GM18951 (cell line): Measurements from ENCODE around the gene CD44.

ENCODE experiments used
- POLR2A ChIP-seq: IDR thresholded peaks from 4 replicates; pipeline ENCODE4 v1.6.1; 2011; ENCODE audit warnings: mild to moderate bottlenecking; ENCODE audit not compliant: insufficient read length, insufficient read depth; ENCODE audit errors: extremely low read depth
- in situ Hi-C: fragments of 300-500 bp; cut with MboI; formaldehyde crosslinking; loops from one replicate; pipeline ENCODE4 v1.12.0; 2022; ENCODE audit warnings: low sequenced_read_pairs, mixed read lengths, inconsistent platforms; ENCODE audit not compliant: unreplicated experiment

Gene CD44

DNA sequence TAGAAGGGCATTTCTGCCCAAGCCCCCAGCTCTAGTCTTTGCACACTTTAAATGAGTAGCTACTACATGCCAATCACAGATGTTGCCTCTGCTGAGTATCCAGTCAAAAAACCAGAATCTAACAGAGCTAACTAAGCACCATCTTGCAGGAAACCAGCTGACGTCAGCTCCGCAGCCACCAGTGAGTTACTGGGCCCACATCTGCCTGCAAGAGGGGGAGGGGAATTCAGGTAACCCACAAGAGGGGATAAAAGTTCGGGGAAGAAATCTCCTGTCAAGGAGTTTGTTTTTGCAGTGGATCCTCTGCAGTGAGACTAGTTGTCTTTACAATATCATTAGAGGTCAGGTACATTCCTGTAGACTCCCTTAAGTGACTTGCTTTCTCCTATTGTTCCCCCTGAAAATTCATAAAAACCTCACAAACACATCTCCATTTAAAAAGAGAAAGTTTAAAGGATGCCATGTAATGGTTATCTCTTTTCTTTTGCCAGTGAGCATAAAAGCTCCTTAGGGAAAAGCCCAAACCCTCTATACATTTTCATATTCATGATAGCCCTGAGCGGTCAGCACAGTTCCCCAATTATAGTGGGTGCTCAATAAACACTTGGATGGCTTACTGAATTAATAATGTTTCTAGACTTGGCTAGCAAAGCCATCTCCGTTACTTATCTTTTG lies 9.3 kb downstream of the CD44 start:
- in situ Hi-C loops, result no loop called here
- no peak for TF ChIP-seq POLR2A

DNA sequence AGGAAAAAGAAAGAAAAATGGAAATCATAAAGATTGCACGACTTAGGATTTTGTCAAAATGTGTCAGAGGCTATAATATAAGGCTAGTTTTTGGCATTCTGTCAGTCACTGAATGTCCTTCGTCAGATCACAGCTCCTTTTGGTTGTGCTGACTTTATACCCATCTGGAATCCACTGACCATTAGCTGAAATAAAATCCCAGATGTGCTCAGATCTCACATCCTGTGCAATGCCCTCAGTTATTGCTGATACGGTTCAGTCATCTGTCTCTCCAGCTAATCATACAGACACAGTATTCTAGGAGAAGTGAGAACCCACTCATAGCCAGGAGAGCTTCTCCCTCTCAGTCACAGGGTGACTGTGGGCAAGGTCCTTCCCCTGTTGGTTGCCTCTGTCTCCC lies 11.5 kb downstream of the CD44 start:
- TF ChIP-seq POLR2A, result no peak
- in situ Hi-C loops, result no loop called here

DNA sequence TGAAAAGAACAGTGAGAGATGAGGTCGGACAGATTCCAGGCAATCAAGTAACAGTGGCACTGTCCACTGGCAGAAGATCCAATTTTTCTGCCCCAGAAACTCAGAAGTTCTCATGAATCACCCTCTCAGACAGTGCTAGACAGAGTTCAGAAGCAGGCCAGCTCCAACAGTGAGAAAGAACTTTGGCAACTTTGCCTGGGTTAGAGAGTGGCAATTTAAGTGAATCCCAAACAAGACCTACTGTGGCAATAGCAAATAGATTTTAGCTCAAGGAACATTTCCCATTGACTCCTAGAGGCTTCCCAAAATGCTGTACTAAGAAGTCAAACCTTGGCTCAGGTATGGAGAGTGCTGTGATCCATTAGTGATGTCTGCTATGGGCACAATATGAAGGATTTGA lies 12.3 kb downstream of the CD44 start:
- no peak for TF ChIP-seq POLR2A
- in situ Hi-C loops, result no loop called here

DNA sequence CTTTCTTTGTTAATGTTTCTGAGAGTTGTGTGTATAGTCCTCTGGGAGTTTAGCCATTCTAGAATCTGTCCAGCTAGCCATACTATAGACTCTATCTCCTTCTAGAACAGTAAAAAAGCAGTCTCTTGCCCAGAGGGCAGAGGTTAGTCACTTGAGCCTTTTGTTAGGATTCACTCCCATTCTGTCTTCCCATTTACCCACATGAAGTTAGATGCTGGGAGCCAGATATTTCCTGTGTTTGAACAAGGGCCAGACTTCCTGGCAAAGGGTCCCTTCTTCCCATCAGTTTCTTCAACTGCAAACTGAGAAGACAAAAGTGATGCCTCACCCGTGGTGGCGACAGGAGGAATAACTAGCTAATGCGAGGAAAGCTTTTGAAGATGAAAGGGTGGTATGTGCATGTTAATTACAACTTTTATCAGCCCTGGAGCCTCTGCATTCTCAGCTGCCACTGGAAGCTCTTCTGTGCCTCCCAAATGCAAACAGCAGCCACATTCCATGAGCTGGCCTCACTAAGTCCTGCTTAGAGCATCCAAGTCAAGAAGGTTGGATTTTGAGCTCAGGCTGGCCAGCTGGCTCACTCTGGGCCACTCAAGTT lies 12.8 kb downstream of the CD44 start:
- no peak for TF ChIP-seq POLR2A
- in situ Hi-C loops, result no loop called here

DNA sequence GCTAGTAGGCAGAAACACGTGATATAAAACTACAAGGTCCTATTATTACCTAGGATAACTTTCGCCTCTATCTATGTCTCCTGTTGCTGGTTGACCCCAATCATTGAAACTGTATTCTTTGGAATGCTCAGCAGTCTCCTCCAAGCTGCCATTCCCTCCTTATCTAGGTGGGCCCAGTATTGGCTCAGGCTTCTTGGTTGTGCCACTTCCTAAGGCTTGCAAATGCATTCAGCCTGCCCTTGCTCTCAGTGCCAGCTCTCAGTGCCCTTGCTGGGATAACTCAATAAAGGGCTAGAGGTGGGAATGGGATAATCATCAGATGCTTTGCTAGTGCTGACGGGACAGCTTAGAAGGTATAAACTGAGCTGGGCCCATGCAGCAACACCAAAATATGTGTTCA lies 13.6 kb downstream of the CD44 start:
- in situ Hi-C loops, result no loop called here
- TF ChIP-seq POLR2A, result no peak

DNA sequence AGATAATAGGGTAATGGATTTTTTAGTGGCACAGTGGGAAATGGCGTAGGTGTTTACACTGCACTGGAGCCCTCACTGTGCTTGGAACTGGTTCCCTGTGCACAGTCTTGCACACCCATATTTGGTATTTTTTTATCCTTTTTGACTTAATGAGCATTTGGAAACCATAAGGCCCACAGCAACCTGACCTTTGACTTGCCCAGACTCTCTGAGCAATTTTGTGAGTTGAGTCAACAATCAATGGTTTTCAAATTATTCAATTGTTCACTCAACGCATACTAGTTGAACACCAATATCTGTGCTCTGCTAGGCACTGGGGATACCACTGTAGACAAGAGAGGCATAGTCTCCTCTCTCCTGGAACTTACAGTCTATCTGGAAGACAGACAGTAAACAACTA lies 14.3 kb downstream of the CD44 start:
- TF ChIP-seq POLR2A, result no peak
- in situ Hi-C loops, result no loop called here

DNA sequence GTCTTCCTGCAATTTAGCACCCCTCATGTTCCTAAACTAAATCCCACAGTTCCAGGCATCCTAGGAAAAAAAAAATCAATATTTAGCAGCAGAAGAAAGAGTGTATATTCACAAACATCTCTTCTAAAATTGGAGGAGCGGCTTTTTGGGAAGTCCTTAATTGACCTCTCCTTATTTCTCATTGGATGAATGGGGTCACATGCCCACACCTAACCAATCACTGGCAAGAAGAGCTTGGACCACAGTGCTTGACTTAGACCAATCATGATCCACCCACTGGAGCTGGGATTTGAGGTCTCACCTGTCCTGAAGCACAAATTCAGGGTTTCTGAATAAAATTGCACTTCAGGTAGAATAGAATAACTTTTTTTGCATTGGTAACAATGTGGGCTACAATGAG lies 16.0 kb downstream of the CD44 start:
- TF ChIP-seq POLR2A, result no peak
- in situ Hi-C loops, result no loop called here

DNA sequence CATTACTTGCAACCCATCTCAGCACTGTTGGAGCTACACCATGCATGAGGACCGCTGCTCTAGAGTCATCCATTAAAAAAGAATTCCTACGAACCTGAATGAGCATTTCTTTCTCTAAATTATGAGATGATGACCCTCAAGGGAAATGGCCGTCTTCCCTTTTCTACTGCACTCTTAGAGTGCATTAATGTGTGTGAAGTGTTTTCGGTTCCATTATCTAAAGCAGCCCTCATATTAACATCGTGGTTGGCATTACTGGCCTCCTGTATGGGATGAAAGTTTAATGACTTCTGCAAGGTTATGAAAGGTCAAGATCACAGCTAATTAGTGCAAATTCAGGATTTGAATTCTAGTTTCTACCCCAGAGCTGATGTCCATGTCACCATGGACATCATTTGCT lies 16.7 kb downstream of the CD44 start:
- TF ChIP-seq POLR2A, result no peak
- in situ Hi-C loops, result no loop called here

DNA sequence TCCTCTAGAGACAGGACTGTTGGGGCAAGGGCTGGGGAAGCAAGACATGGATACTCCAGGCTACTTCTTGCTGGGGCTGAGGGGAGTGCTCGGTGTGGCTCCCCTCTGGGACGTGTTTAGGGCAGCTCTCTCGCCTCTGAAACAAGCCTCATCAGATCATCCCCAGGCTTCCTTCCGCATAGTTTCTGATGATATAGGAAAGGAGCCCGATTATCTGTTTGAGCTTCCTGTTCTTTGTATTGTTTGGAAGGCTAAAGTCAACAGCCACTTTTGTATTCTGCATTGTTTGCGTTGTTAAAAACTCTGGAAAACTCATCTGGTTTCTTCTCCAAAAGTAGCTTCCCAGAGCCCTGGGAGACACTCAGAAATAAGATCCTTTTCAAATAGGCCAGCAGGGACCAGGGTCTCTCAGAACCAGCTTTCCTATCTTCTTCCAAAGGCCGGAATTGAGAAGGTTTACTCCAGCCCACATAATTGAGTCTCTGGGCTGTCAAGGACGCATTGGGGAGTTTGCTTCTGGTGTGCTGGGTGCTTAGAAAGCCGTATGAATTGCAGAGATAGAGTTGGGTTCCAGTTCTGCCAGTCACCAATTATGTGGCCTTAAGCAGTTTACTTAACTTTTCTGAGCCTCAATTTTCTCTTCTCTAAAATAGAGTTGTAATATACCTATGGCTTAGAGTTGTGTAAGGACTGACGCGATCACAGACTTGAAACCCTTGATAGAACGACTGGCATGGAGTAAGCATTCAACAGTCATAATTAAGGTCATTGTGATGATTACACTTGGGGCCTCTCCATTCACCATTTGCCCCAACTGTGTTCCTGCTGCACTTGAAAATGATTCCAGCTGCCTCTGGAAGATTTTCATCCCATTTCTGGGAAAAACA lies 19.1 kb downstream of the CD44 start:
- TF ChIP-seq POLR2A, result no peak
- in situ Hi-C loops, result no loop called here

DNA sequence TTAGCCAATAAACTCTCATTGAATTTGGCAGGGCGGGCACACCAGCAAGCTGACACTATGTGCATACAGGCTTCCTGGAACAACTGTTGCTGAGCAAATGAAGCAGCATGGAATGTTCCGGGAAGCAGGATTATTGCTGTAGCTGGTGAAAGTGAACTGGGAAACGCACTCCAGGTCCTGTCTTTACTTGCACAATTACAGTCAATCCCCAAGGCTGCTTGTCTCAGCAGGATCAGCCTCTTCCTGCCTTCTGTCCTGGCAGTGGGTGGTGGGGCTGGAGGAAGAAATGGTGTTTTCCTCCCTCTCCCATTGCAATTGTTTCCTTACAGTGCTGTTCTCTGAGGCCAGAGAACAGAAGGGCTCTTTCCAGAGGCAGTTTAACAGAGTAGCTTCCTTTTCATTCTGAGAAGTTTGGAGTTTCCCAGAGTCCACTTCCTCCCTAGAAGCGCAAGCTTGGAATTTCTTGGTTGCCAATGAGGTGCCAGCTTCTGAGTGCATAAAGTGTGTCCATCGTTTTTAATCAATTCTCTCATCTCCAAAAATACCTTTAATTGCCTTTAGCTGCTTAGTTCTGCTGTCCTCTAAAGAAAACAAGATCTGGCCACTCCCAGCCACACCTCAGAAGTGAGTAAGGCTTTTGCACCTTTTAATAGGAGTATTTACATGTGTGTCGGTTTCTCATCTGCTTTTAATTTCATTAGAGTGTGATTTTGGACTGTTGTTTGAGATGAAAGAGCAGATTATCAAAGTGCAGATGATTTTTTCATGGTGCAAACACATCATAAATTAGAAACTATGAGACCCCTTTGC lies 19.9 kb downstream of the CD44 start:
- in situ Hi-C loops, result no loop called here
- no peak for TF ChIP-seq POLR2A

DNA sequence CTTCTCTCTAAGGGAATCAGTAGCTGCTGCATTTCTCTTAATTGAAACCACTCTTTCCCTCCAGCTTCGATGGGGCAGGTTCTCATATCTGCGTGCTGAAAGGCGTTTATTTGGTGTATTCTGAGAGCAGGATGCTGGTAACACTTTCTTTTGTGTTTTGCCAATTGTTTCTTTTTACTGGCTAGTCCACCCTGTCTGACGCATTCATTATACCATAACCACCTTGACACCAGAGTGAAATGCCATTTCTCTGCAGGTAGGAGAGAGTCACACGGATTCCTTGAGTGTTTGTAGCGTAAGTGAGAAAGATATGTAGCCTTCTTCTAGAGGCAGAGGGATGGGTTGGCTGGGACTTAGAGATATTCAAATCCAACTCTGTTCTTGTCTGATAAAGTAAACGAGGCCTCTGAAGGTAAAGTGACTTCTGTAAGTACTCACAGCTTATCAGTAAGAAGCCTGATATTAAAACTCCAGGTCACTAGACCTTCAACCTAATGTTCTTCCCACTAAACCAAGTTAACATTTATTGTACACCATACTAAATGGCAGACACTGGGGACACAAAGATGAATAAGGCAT lies 21.4 kb downstream of the CD44 start:
- in situ Hi-C loops, result loop anchor here (10.0 kb wide), 1 partner anchor 236 kb away; no protein-coding TSS in a partner anchor
- TF ChIP-seq POLR2A, result no peak

DNA sequence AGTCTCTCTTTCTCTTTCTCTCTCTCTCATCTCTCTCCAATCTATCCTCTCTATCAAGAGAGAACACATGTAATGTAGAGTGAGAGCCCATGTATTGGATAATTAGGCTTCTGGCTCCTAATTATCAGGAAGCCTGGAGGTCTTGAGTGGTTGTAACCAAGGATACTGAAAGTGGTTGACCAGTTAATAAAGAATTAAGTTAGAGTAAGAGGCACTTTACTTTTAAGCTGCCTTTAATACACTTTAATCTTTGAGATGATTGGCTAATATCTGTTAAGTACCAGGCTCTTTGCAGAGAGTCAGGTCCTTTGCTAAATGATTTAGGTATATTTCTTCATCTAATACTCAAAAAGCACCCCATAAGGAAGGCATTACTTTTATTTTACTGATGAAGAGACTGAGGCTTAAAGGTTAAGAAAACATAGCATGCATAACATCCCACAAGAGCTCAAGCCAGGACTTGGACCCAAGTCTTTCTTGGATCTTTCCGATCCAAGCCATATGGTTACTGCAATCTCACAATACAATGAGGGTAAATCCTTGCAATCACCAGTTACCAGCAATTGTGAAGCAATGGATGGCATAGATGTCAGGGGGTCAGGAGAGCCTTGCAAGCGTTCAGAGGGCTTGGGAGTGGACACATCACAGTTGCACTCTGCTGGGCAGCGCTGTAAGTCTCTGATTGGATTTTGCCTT lies 22.1 kb downstream of the CD44 start:
- TF ChIP-seq POLR2A, result no peak
- in situ Hi-C loops, result loop anchor here (10.0 kb wide), 1 partner anchor 236 kb away; no protein-coding TSS in a partner anchor
